H1 (cell line): Measurements from ENCODE around the gene ZBTB16. TPM values are rescaled to one million over a fixed set of nuclear protein-coding genes. Genes with fewer than 3 reads are reported as not detected.

Experiments
- CTCF ChIA-PET: fragments of 300-600 bp; sonication (Branson Sonifier 250); formaldehyde crosslinking; loops from one replicate; lab custom pipeline; 2021; ENCODE audit not compliant: partially characterized antibody; lab: Charles Lee
- POLR2A ChIA-PET: fragments of 300-600 bp; sonication (Branson Sonifier 250); formaldehyde crosslinking; loops from one replicate; lab custom pipeline; 2021; ENCODE audit warnings: inconsistent platforms; ENCODE audit not compliant: partially characterized antibody; lab: Charles Lee
- DNase-seq, 2 experiments: peaks; one replicate each; pipeline versions ENCODE4 v3.0.0 to v3.0.0-alpha.2; 2010 to 2022; ENCODE audit warnings: low spot score in 2 of 2, low read depth in 1 of 2, mixed read lengths in 1 of 2
- FAIRE-seq: peaks from 2 replicates; lab custom pipeline; 2011; peaks lifted over from hg19 to GRCh38; lab: Jason Lieb, UNC
- H2AFZ ChIP-seq: 2 replicates; pipeline ENCODE4 v1.8.1; 2012; ENCODE audit warnings: low read length, inconsistent platforms
- H2AK5ac ChIP-seq: 2 replicates; pipeline ENCODE4 v1.6.1; 2013; ENCODE audit warnings: low read depth, low read length
- H2BK120ac ChIP-seq: replicated peaks from 2 replicates; pipeline ENCODE3; 2013; ENCODE audit warnings: low read depth, low read length, inconsistent platforms
- H2BK12ac ChIP-seq: 2 replicates; pipeline ENCODE4 v1.6.1; 2013; ENCODE audit warnings: low read depth, low read length
- H2BK15ac ChIP-seq: 2 replicates; pipeline ENCODE4 v1.6.1; 2013; ENCODE audit warnings: low read length
- H2BK20ac ChIP-seq: 2 replicates; pipeline ENCODE4 v1.6.1; 2013; ENCODE audit warnings: low read length
- H2BK5ac ChIP-seq: 2 replicates; pipeline ENCODE4 v1.6.1; 2013; ENCODE audit warnings: low read depth, low read length
- H3K14ac ChIP-seq: 2 replicates; pipeline ENCODE4 v1.6.1; 2013; ENCODE audit warnings: inconsistent platforms; ENCODE audit not compliant: insufficient read length
- H3K18ac ChIP-seq: 2 replicates; pipeline ENCODE4 v1.6.1; 2013; ENCODE audit warnings: low read length; ENCODE audit errors: extremely low read depth
- H3K23ac ChIP-seq: 2 replicates; pipeline ENCODE4 v1.6.1; 2013; ENCODE audit warnings: inconsistent platforms; ENCODE audit not compliant: insufficient read length
- H3K23me2 ChIP-seq: 2 replicates; pipeline ENCODE4 v1.6.1; 2013; ENCODE audit warnings: low read depth, low read length
- H3K27ac ChIP-seq: 2 replicates; pipeline ENCODE4 v1.6.1; 2011; ENCODE audit warnings: low read depth, low read length, inconsistent platforms
- H3K27me3 ChIP-seq, 4 experiments: replicated peaks in 1 of 4; 1 replicate in 1 of 4; 2 replicates in 3 of 4; pipeline versions ENCODE4 v1.6.1 to v1.8.1; 2011 to 2013; ENCODE audit warnings: low read length in 3 of 4, mild to moderate bottlenecking in 3 of 4, inconsistent platforms in 2 of 4, mixed read lengths in 2 of 4, moderate library complexity in 1 of 4; ENCODE audit not compliant: control insufficient read depth in 3 of 4, insufficient read depth in 3 of 4; ENCODE audit errors: extremely low read depth in 1 of 4
- H3K36me3 ChIP-seq, 4 experiments: 2 replicates each; pipeline versions ENCODE4 v1.6.1 to v1.8.1; 2011 to 2013; ENCODE audit warnings: mild to moderate bottlenecking in 4 of 4, low read length in 3 of 4, moderate library complexity in 2 of 4, control low read depth in 1 of 4, inconsistent platforms in 1 of 4; ENCODE audit not compliant: insufficient read depth in 4 of 4, control insufficient read depth in 2 of 4
- H3K4ac ChIP-seq: replicated peaks from 2 replicates; pipeline ENCODE3; 2013; ENCODE audit warnings: low read length, low read depth, mixed read lengths, inconsistent platforms; ENCODE audit not compliant: insufficient read length
- H3K4me1 ChIP-seq, 4 experiments: replicated peaks in 1 of 4; 1 replicate in 1 of 4; 2 replicates in 3 of 4; pipeline versions ENCODE4 v1.6.1 to v1.8.1; 2011 to 2013; ENCODE audit warnings: low read length in 3 of 4, inconsistent platforms in 2 of 4, mixed read lengths in 1 of 4; ENCODE audit not compliant: insufficient read depth in 4 of 4, control insufficient read depth in 3 of 4
- H3K4me2 ChIP-seq, 2 experiments: 2 replicates each; pipeline versions ENCODE4 v1.6.1 to v1.8.1; 2011 to 2013; ENCODE audit warnings: low read depth in 2 of 2, low read length in 2 of 2, control low read depth in 1 of 2, inconsistent platforms in 1 of 2, mild to moderate bottlenecking in 1 of 2; ENCODE audit not compliant: insufficient read depth in 1 of 2
- H3K4me3 ChIP-seq, 4 experiments: fragments of 200-600, 300-600 bp in 1 of 4; sonication (generic), shearing (Covaris generic), sonication (Bioruptor Twin) in 1 of 4; 2 replicates each; pipeline versions ENCODE4 v1.5.1 to v1.8.1; 2011 to 2016; ENCODE audit warnings: low read length in 4 of 4, low read depth in 3 of 4, control low read depth in 2 of 4, inconsistent platforms in 2 of 4, mild to moderate bottlenecking in 2 of 4, mixed read lengths in 1 of 4, moderate library complexity in 1 of 4; ENCODE audit not compliant: insufficient read depth in 2 of 4; ENCODE audit errors: extremely low read depth in 1 of 4
- H3K56ac ChIP-seq: replicated peaks from 2 replicates; pipeline ENCODE3; 2013; ENCODE audit warnings: low read depth, mild to moderate bottlenecking, mixed read lengths, low read length, inconsistent platforms; ENCODE audit not compliant: insufficient read length
- H3K79me1 ChIP-seq: 2 replicates; pipeline ENCODE4 v1.6.1; 2013; ENCODE audit warnings: low read depth, low read length, control low read depth
- H3K79me2 ChIP-seq, 2 experiments: 2 replicates each; pipeline versions ENCODE4 v1.6.1 to v1.8.1; 2012 to 2013; ENCODE audit warnings: low read length in 2 of 2, mild to moderate bottlenecking in 2 of 2, inconsistent platforms in 1 of 2; ENCODE audit not compliant: insufficient read depth in 2 of 2, control insufficient read depth in 1 of 2
- H3K9ac ChIP-seq, 4 experiments: replicated peaks in 1 of 4; 1 replicate in 1 of 4; 2 replicates in 3 of 4; pipeline versions ENCODE4 v1.6.1 to v1.8.1; 2011 to 2013; ENCODE audit warnings: low read depth in 3 of 4, low read length in 3 of 4, control low read depth in 2 of 4, mild to moderate bottlenecking in 2 of 4, moderate library complexity in 2 of 4, inconsistent platforms in 1 of 4; ENCODE audit errors: extremely low read depth in 1 of 4
- H3K9me3 ChIP-seq, 2 experiments: 2 replicates each; pipeline versions ENCODE4 v1.6.1 to v1.8.1; 2012 to 2013; ENCODE audit warnings: mild to moderate bottlenecking in 2 of 2, moderate library complexity in 2 of 2, control low read depth in 1 of 2, inconsistent platforms in 1 of 2, low read depth in 1 of 2, low read length in 1 of 2, mixed read lengths in 1 of 2; ENCODE audit not compliant: insufficient read depth in 2 of 2
- H4K20me1 ChIP-seq, 2 experiments: replicated peaks in 1 of 2; 2 replicates each; pipeline versions ENCODE3 to v1.8.1; 2011 to 2013; ENCODE audit warnings: inconsistent platforms in 2 of 2, low read length in 2 of 2, mild to moderate bottlenecking in 1 of 2; ENCODE audit not compliant: insufficient read depth in 2 of 2, control insufficient read depth in 1 of 2
- H4K5ac ChIP-seq: 2 replicates; pipeline ENCODE4 v1.6.1; 2013; ENCODE audit warnings: low read length, low read depth, mixed read lengths, inconsistent platforms; ENCODE audit not compliant: insufficient read length
- H4K8ac ChIP-seq: 2 replicates; pipeline ENCODE4 v1.8.0; 2013; ENCODE audit warnings: mild to moderate bottlenecking, moderate library complexity, low read length, inconsistent platforms; ENCODE audit not compliant: insufficient read depth; ENCODE audit errors: extremely low read depth
- H4K91ac ChIP-seq: replicated peaks from 2 replicates; pipeline ENCODE3; 2013; ENCODE audit warnings: low read length, mixed read lengths, inconsistent platforms; ENCODE audit not compliant: insufficient read length
- CHD2 ChIP-seq: IDR thresholded peaks from 2 replicates; pipeline ENCODE4 v1.6.1; 2012; ENCODE audit warnings: low read length, improper control_type of control experiment
- SIX5 ChIP-seq: IDR thresholded peaks from 2 replicates; pipeline ENCODE4 v1.6.1; 2011; ENCODE audit warnings: mild to moderate bottlenecking, low read depth, low read length
- WGBS, 2 experiments: shearing (Covaris generic) in 1 of 2; methylation state at CpG; one replicate each; pipeline versions ENCODE4 v1.1.6 to v1.1.7; 2013 to 2015; ENCODE audit warnings: low lambda C conversion rate in 2 of 2, mixed read lengths in 2 of 2, inconsistent platforms in 1 of 2, low coverage in 1 of 2, missing lambda C conversion rate in 1 of 2; ENCODE audit not compliant: insufficient replicate concordance in 2 of 2, insufficient coverage in 1 of 2, insufficient read length in 1 of 2; ENCODE audit errors: extremely low coverage in 1 of 2, missing lambda C conversion rate in 1 of 2; 5-methylcytosine and 5-hydroxymethylcytosine counted together
- polyA plus RNA-seq, 7 experiments: library from polyadenylated mRNA; depleted of rRNA in 3 of 7; stranded (reverse) in 5 of 7; unstranded in 2 of 7; fragments of >200 nt in 5 of 7; fragments of 200-250 nt in 2 of 7; gene quantifications; 1 replicate in 5 of 7; 2 replicates in 1 of 7; 4 replicates in 1 of 7; pipeline versions ENCODE4 v1.2.1 to v1.2.3, GENCODE V29; 2011 to 2013; ENCODE audit warnings: missing spikeins in 2 of 7, mixed read lengths in 2 of 7
- total RNA-seq: library from RNA; stranded (reverse); fragmentation: NEBNext Ultra II Directional; extraction: Animal tissue kit (Norgen Biotek cat#: 25700); gene quantifications from 2 replicates; pipeline ENCODE4 v1.2.1, GENCODE V29; 2021

Gene ZBTB16
- total and polyA plus RNA-seq, 2 of the 8 experiments (the other 6 are each of a cell fraction or from before 2014, with no cell fraction given) = 0.12 to 0.61 TPM

DNA sequence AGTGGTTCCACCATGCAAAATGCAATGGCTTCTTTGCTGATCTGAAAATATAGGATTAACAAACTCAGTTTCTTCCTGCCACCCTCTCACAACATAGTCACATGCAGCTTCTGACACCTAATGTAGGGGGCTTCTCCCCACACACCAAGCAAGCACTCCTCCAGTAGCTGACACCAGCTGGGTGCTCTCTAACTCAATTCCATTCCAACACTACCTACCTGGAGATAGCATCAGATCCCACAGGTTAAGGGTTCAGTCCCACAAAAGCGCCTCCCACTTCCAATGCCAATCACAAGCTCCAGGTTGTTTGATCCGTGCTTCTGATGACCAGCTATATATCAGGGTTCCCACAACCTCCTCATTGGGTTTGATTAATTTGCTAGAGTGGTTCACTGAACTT is 204.9 kb downstream of the ZBTB16 start:
- no peak overlapping the region for H3K9ac ChIP-seq
- ChIA-PET CTCF (interaction anchor here (1.0 to 12.0 kb wide), 13 partner anchors 13 to 371 kb away, joined by 3 to 280 read pairs (median 109); no protein-coding TSS in a partner anchor), POLR2A (interaction anchor here (0.5 kb wide), 1 partner anchor 829 kb away, joined by 3 read pairs; no protein-coding TSS in a partner anchor)
- FAIRE-seq (no peak), DNase-seq (no peak)
- H3K27ac ChIP-seq = no peak overlapping the region
- H4K8ac ChIP-seq = no peak overlapping the region
- no peak overlapping the region for H2BK15ac ChIP-seq
- no peaks in the 10 kb centered on the region for H4K20me1 ChIP-seq
- no peak overlapping the region for H2AFZ ChIP-seq
- H3K79me1 ChIP-seq = no peaks in the 10 kb centered on the region
- H3K56ac ChIP-seq = no peak overlapping the region
- H3K36me3 ChIP-seq = no peaks in the 10 kb centered on the region
- no peak overlapping the region for H2BK5ac ChIP-seq
- no peaks in the 10 kb centered on the region; a peak in 1 of 7 replicates for H3K4me1 ChIP-seq
- H2BK12ac ChIP-seq = no peak overlapping the region
- no peak overlapping the region for H4K5ac ChIP-seq
- H2BK20ac ChIP-seq = no peak overlapping the region
- WGBS, 2 experiments = 93% methylated on average over 2 of the region's 2 CpGs; no CpG with 5 or more reads in 1 of the 2 experiments
- no peak overlapping the region for H3K14ac ChIP-seq
- H3K4me3 ChIP-seq = no peak overlapping the region
- no peaks in the 10 kb centered on the region for H3K23me2 ChIP-seq
- no peak overlapping the region for H2BK120ac ChIP-seq
- no peak overlapping the region for H3K23ac ChIP-seq
- H2AK5ac ChIP-seq = no peak overlapping the region
- H3K27me3 ChIP-seq = no peaks in the 10 kb centered on the region
- no peaks in the 10 kb centered on the region for H3K79me2 ChIP-seq
- H3K4ac ChIP-seq = no peak overlapping the region
- H3K4me2 ChIP-seq = no peak overlapping the region
- no peak overlapping the region for H3K18ac ChIP-seq
- H4K91ac ChIP-seq = no peak overlapping the region
- H3K9me3 ChIP-seq = no peaks in the 10 kb centered on the region
- TF ChIP-seq CHD2 (no peak), SIX5 (no peak)
